ENCODE measurements around the gene COPS9.

COPS9 gene

DNA sequence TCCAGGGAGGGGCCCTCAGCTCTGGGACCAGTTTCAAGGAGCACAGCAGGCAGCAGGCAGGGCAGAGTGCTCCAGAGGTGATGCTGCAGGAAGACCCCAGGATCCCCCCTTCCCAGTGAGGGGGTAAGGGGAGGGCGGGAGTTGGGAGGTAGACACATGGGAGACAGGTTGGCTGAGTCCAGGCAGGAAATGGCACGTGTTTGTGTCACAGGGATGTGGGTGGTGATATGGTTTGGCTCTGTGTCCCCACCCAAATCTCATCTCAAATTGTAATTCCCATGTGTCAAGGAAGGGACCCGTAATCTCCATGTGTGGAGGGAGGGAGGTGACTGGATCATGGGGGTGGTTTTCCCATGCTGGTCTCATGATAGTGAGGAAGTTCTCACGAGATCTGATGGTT, 29.6 kb upstream of the COPS9 start:
- no peak for DNase-seq

DNA sequence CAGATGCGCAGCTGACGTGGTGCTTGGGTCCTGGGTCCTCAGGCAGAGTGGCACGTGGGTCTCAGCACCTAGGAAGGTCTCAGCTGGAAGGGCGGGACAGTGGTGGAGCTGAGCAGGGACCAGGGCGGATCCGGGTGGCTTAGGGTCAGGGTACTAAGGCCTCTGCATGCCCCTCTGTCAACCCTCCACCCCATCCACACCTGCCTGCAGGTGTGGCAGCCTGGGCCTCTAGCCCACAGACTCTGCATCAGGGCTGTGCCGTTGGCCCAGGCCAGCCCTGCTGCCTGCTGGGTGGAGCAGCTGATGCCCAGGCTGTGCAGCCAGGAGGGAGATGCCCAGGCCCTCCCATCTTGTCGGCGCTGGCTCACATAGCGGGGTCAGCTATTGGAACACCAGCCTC, 28.9 kb upstream of the COPS9 start:
- DNase-seq = no peak

- DNase-seq = no peak
These were observed 28.5 kb upstream of the COPS9 start for GRCh38 chr2:240164586-240164985.

- no peak for DNase-seq
These were observed 27.9 kb upstream of the COPS9 start for GRCh38 chr2:240163844-240164574.

- DNase-seq = no peak
These were observed 27.0 kb upstream of the COPS9 start for GRCh38 chr2:240162939-240163714.

GRCh38 chr2:240162531-240162930, 26.4 kb upstream of the COPS9 start:
- DNase-seq = no peak

DNA sequence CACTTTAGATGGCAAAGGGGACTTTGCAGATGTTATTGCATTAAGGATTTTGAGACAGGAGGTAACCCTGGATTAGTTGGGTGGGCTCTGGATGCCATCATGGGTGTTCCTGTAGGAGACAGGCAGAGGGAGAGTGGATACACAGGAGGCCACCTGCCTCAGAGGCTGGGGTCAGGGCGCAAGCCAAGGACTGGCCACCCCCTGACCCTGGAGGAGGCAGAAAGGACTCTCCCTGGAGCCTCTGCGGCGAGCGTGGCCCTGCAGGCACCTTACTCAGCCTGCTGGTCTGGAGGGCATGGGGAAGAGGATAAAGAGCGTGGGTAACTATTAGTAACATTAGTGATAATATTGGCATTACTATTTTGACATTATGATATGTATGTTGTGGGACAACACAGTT, 25.9 kb upstream of the COPS9 start:
- DNase-seq = no peak

DNA sequence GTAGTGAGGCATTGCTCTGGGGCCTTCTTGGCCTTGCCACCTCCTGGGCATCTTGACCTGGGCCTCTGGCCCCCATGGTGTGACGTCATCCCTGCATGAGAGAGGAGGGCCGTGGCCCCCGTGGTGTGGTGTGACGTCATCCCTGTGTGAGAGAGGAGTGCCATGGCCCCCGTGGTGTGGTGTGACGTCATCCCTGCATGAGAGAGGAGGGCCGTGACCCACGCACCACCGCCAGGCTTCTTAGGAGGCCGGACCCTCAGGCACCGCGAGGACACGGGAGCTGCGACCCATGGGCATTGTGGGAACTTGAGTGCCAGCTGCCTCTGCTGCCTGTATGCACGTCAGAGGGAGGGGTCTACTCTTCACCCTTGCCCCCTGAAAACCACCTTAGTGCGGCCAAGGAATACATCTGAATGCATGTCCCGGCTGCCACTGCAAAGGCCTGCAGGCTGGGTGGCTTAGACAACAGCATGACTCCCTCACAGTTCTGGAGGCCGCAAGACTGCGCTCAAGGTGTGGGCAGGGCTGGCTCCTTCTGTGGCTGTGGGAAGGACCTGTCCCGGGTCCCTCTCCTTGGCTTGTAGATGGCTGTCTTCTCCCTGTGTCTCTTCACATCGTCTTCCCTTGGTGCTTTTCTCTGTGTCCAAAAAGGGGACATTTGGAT, 25.1 kb upstream of the COPS9 start:
- DNase-seq = no peak

GRCh38 chr2:240160291-240161086, 24.4 kb upstream of the COPS9 start:
- DNase-seq = no peak

DNA sequence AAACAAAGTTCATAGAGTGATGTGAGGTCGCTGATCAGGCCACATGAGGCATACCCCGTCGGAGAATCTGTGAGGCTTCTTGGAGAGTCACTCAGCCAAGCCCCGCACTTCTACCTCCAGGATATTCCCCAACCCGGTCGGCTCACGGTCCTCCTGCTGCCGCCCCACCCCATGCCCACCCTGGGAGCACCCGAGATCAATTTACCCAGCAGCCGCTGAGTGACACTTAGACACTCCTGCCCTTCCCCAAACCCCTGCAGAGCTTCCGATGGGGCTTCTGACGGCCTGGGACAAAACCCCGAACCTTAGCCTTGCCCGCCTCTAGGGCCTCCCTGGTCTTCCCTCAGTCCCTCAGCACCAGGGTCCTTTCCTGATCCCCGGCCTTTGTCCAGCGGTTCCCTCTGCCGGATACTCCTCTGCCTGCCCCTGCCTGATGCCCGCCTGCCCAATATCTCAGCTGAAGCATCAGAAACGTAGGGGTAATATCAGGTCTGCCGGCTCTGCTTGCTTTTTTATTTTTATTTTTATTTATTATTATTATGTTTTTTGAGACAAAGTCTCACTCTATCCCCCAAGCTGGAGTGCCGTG, 23.2 kb upstream of the COPS9 start:
- DNase-seq = no peak

DNA sequence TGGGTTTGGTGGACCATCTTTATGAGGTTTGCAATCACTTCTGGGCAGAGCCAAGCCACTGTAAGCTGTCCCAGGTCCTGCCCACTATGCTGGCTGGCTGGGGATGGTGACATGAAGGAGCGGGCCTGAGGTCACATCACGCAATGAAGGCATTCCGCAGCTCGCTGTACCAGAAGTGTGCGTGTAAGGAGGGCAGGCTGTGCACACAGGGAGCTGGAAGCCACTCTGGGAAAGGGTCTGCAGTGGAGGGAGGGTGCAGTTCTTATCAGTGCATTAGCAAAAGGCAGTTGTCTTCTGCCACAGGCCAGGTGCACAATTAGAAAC, 21.0 kb upstream of the COPS9 start:
- DNase-seq = no peak

DNA sequence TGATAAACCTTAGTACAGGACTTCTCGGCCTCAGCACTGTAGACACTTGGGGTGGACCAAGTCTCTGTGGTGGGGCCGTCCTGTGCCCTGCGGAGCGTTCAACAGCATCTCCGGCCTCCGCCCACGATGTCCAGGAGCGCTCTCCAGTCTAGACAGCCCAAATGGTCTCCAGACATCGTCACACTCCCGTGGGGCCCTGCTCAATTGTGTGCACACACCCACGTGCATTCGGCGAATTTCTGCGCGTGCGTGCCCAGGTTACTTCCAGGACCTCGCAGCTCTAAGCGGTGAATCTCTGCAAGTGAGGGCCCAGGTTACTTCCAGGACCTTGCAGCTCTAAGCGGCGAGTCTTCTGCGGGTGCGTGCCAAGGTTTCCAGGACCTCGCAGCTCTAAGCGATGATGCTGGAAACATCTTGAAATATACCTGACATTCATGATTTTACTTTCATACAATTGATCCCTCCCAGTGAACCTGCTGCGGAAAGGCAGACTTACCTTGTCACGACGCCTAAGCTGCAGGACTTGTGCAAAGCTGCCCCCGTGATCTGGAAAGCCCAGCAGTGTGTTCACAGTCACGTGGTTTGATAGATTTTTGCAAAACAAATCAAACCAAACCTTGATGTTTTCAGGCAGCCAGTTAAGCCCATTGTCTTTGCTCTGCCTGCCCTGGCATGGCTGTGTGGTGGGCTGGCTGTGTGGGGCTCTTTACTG, 20.5 kb upstream of the COPS9 start:
- no peak for DNase-seq

- DNase-seq = no peak
These were observed 19.8 kb upstream of the COPS9 start for GRCh38 chr2:240155745-240156390.

DNA sequence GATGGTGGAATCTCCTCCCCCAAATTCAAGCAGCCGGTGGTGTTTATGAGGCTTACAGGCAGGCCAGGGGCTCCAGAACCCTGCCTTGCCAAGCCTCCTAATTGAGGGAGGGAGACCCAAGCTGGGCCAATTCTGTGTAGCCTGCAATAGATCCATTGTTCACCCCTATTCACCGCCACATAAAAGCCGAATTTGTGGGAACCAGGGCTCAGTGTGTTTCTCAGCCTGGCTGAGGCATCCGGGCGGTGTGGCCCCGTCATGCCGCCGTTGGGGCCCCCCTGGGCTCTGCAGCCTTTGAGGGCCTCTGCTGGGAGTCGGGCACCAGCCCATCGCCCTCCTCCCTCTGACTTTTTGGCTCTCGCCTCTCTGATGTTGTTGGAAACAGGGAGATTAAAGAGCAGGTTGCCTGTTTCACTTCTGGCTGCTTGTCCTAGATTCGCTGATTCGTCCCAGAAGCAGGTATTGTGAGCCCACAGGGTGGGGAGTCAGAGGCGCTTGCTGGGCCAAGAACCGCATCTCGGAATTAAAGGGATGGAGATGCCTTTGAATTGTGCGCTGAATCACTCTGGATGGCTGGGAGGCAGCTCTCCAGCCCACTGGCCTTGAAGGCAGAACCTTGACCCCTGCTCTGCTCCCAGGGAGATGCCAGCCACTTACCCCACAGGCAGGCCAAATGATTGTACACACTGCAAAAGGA, 19.1 kb upstream of the COPS9 start:
- no peak for DNase-seq

GRCh38 chr2:240154606-240155005, 18.5 kb upstream of the COPS9 start:
- no peak for DNase-seq

DNA sequence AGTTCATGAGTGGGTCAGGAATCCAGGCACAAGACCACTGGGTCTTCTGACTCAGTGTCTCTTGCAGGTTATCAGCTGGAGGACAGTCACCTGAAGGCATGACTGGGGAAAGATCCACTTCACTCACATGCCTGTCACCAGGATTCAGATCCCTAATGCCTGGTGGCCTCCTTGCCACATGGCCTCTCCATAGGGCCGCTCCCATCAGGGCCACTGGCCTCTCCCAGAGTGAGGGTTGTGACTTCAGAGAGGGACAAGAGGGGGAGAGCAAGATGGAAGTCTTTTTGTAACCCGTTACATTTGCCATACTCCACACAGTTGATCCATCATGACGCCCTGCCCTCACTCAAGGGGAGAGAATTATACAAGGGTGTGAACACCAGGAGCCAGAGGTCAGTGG, 17.3 kb upstream of the COPS9 start:
- no peak for DNase-seq

DNA sequence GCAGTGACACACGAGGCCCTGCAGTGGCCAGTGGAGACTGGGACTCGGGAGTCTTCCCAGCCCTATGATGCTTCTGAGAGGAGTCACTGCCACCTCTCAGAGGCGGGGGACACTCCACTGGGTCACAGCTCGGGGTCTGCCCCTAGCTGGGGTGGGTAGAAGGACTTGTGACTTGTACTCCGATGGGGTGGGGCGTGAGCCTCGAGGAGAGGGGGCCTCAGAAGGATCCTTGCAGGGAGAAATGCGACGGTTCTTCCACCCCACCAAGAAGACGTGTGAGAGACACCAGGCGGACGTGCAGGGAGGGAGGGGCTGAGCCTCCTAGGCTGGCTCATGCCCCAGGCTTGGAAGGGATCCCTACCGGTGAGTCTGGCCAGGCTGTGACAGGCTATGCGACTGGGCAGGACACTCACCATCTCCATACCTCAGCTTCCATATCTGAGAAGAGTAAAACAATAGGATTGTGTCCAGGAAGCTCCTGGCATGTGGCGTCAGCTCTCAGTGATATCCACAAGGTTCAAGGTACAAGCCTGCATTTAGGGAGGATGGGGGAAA, 15.4 kb upstream of the COPS9 start:
- no peak for DNase-seq

GRCh38 chr2:240149943-240150784, 14.1 kb upstream of the COPS9 start:
- peak; percentile 33 for DNase-seq

DNA sequence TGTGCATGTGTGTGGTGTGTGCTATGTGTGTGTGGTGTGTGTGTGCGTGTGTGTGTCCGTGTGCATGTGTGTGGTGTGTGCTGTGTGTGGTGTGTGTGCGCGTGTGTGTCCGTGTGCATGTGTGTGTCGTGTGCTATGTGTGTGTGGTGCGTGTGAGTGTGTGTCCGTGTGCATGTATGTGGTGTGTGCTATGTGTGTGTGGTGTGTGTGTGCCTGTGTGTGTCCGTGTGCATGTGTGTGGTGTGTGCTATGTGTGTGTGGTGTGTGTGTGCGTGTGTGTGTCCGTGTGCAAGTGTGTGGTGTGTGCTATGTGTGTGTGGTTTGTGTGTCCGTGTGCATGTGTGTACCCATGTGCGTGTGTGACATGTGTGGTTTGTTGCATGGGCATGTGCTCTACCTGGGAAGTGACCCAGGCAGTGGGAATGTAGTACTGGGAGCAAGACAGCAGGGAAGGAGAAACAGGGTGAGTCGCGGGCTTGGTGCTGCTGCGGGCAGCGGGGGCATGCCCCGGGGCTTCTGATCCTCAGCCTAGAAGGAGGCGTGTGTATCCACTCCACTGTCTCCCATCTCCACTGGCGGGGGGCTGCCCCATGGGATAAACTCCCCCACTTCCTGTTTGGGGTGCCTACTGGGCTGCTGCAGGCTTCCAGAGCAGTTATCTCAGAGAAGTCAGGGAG, 11.9 kb upstream of the COPS9 start:
- no peak for DNase-seq
